Spleen (tissue), 7 donors: ENCODE results near the gene ACYP1.

Source experiments
- POLR2AphosphoS5 ChIP-seq, 3 donors: sonication (generic); formaldehyde crosslinking; IDR thresholded peaks; one replicate each; pipeline ENCODE4 v1.5.1; 2017; ENCODE audit warnings: antibody characterized with exemption in 3 of 3
- TF ChIP-seq, protein P1 (sequence below), 11 experiments: fragments of 200-600 bp in 7 of 11; fragments of 450-650 bp in 4 of 11; sonication (generic) in 4 of 11; IDR thresholded peaks in 8 of 11; conservative IDR thresholded peaks in 3 of 11; 1 replicate in 7 of 11; 2 replicates in 4 of 11; pipeline versions ENCODE4 v1.4.0 to v1.8.0; 2016 to 2021; ENCODE audit warnings: antibody characterized with exemption in 11 of 11, inconsistent platforms in 4 of 11, mild to moderate bottlenecking in 1 of 11
- donor health status: DM: no; HTN: no; CAD: no; lungs with moderate emphysema.
- donor health status: DM: no; HTN: no; CAD: no.
- donor health status: DM: no; HTN: no; CAD: no.

DNA sequence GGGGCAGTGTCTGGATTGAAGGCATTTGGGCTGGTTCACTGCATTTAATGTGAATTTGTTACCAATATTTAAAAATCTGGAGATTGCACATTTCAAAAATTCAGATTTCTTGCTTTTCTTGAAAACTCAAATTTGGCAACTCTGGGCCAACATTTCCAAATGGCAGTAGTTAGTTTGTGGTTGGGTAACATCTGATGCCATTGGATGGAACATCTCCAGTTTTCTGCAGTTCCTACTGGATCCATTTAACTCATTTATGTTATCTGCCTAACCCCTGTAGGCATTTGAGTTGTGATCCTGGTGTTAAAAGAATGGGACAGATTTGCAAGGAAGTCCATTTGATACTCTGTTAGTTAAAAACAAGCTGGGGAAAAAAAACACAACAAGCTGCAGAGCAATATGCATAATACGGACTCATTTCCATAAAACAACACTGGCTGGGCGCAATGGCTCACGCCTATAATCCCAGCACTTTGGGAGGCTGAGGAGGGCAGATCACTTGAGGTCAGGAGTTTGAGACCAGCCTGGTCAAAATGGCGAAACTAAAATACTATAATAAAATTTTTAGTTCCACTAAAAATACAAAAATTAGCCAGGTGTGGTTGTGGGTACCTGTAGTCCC, 53.2 kb downstream of the ACYP1 start:
- TF ChIP-seq, protein P1, sequence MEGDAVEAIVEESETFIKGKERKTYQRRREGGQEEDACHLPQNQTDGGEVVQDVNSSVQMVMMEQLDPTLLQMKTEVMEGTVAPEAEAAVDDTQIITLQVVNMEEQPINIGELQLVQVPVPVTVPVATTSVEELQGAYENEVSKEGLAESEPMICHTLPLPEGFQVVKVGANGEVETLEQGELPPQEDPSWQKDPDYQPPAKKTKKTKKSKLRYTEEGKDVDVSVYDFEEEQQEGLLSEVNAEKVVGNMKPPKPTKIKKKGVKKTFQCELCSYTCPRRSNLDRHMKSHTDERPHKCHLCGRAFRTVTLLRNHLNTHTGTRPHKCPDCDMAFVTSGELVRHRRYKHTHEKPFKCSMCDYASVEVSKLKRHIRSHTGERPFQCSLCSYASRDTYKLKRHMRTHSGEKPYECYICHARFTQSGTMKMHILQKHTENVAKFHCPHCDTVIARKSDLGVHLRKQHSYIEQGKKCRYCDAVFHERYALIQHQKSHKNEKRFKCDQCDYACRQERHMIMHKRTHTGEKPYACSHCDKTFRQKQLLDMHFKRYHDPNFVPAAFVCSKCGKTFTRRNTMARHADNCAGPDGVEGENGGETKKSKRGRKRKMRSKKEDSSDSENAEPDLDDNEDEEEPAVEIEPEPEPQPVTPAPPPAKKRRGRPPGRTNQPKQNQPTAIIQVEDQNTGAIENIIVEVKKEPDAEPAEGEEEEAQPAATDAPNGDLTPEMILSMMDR (IDR thresholded peaks at IDR 0.05 in 8 of 11, conservative IDR thresholded peaks at IDR 0.05 in 3 of 11), result no peak
- TF ChIP-seq POLR2AphosphoS5 (IDR thresholded peaks at IDR 0.05), result no peak
